ENCODE data around the gene SAMM50.

GRCh38 chr22:44000123-44000522, 44.9 kb downstream of the SAMM50 start:
- TF ChIP-seq, protein P1, sequence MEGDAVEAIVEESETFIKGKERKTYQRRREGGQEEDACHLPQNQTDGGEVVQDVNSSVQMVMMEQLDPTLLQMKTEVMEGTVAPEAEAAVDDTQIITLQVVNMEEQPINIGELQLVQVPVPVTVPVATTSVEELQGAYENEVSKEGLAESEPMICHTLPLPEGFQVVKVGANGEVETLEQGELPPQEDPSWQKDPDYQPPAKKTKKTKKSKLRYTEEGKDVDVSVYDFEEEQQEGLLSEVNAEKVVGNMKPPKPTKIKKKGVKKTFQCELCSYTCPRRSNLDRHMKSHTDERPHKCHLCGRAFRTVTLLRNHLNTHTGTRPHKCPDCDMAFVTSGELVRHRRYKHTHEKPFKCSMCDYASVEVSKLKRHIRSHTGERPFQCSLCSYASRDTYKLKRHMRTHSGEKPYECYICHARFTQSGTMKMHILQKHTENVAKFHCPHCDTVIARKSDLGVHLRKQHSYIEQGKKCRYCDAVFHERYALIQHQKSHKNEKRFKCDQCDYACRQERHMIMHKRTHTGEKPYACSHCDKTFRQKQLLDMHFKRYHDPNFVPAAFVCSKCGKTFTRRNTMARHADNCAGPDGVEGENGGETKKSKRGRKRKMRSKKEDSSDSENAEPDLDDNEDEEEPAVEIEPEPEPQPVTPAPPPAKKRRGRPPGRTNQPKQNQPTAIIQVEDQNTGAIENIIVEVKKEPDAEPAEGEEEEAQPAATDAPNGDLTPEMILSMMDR (IDR thresholded peaks at IDR 0.05 in 8 of 11, conservative IDR thresholded peaks at IDR 0.05 in 3 of 11) = no peak
- TF ChIP-seq POLR2A (IDR thresholded peaks at IDR 0.05) (no peak), POLR2AphosphoS5 (IDR thresholded peaks at IDR 0.05) (no peak)
